RWPE2 (cell line): ENCODE measurements around the gene TIGD6.

ENCODE experiments used
- ATAC-seq: fragments of 200-7000 bp; cut with Tn5 transposase; 3 replicates; pipeline ENCODE4 v1.9.1; 2021; ENCODE audit warnings: low read depth
- DNase-seq: peaks from one replicate; pipeline ENCODE4 v3.0.0-alpha.2; 2020; ENCODE audit warnings: low spot score
- H3K27ac ChIP-seq: fragments of 450-650 bp; 2 replicates; pipeline ENCODE4 v1.5.1; 2017; ENCODE audit warnings: mild to moderate bottlenecking; ENCODE audit not compliant: poor library complexity, severe bottlenecking
- H3K27me3 ChIP-seq: fragments of 250-450 bp; sonication (Bioruptor Pico); 2 replicates; pipeline ENCODE4 v1.5.1; 2021; ENCODE audit warnings: mild to moderate bottlenecking, moderate library complexity; ENCODE audit not compliant: insufficient read depth, poor library complexity, severe bottlenecking
- H3K36me3 ChIP-seq: fragments of 250-450 bp; sonication (Bioruptor Pico); 2 replicates; pipeline ENCODE4 v1.5.1; 2020; ENCODE audit warnings: low read depth, mild to moderate bottlenecking, moderate library complexity
- H3K4me1 ChIP-seq: fragments of 250-450 bp; sonication (Bioruptor Pico); 2 replicates; pipeline ENCODE4 v1.5.1; 2021; ENCODE audit warnings: mild to moderate bottlenecking, moderate library complexity; ENCODE audit not compliant: insufficient read depth, poor library complexity, severe bottlenecking
- H3K4me3 ChIP-seq: fragments of 250-450 bp; sonication (Bioruptor Pico); 2 replicates; pipeline ENCODE4 v1.5.1; 2021; ENCODE audit warnings: mild to moderate bottlenecking, moderate library complexity; ENCODE audit not compliant: severe bottlenecking
- H3K9me3 ChIP-seq: fragments of 250-450 bp; sonication (Bioruptor Pico); 2 replicates; pipeline ENCODE4 v1.5.1; 2021; ENCODE audit warnings: mild to moderate bottlenecking, moderate library complexity; ENCODE audit not compliant: severe bottlenecking
- TF ChIP-seq, protein P1 (sequence below): fragments of 450-650 bp; IDR thresholded peaks from one replicate; pipeline ENCODE4 v1.5.1; 2017; ENCODE audit warnings: mild to moderate bottlenecking, moderate library complexity; ENCODE audit not compliant: poor library complexity, severe bottlenecking

The TIGD6 gene

DNA sequence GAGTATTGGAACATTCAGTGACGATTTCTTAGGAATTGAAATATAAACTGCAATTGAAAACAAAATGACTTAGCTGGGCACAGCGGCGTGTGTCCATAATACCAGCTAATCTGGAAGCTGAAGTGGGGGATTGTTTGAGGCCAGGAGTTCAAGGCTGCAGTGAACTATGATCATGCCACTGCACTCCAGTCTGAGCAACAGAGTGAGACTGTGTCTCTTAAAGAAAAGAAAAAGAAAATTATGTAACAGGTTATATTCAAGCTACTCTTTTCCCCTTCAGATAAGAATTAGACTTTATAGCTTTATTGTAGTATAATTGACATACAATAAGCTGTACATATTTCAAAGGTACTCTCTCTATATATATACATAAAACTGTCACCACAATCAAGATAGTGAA is 33.5 kb downstream of the TIGD6 start:
- peaks cover 2% of the 10 kb centered on the region; the same call in 1 of the 2 replicates for H3K36me3 ChIP-seq
- H3K27me3 ChIP-seq = no peaks in the 10 kb centered on the region
- ATAC-seq (no peak), DNase-seq (no peak)
- TF ChIP-seq, protein P1, sequence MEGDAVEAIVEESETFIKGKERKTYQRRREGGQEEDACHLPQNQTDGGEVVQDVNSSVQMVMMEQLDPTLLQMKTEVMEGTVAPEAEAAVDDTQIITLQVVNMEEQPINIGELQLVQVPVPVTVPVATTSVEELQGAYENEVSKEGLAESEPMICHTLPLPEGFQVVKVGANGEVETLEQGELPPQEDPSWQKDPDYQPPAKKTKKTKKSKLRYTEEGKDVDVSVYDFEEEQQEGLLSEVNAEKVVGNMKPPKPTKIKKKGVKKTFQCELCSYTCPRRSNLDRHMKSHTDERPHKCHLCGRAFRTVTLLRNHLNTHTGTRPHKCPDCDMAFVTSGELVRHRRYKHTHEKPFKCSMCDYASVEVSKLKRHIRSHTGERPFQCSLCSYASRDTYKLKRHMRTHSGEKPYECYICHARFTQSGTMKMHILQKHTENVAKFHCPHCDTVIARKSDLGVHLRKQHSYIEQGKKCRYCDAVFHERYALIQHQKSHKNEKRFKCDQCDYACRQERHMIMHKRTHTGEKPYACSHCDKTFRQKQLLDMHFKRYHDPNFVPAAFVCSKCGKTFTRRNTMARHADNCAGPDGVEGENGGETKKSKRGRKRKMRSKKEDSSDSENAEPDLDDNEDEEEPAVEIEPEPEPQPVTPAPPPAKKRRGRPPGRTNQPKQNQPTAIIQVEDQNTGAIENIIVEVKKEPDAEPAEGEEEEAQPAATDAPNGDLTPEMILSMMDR = no peak
- H3K4me1 ChIP-seq = no peaks in the 10 kb centered on the region
- no peak overlapping the region for H3K27ac ChIP-seq
- H3K9me3 ChIP-seq = no peaks in the 10 kb centered on the region
- no peak overlapping the region for H3K4me3 ChIP-seq

DNA sequence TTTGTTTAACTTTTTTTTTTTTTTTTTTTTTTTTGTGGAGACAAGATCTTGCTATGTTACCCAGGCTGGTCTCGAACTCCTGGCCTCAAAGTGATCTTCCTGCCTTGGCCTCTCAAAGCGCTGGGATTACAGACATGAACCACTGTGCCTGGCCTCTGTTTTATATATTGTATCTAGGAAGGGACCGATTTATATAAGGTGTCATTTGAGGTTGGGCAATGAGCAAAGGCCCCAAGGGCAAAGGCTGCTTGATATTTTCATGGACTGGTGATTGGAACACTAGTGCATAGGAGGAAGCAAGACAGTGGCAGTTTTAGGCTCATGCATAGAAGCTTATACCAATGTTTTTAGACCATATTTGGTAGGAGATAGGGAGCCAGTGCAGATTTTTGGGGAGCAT is 36.7 kb downstream of the TIGD6 start:
- no peak for ATAC-seq
- no peaks in the 10 kb centered on the region for H3K36me3 ChIP-seq
- H3K9me3 ChIP-seq = no peaks in the 10 kb centered on the region
- H3K27me3 ChIP-seq = no peaks in the 10 kb centered on the region
- no peak for DNase-seq
- H3K27ac ChIP-seq = no peak overlapping the region
- TF ChIP-seq, protein P1 = no peak
- peaks cover 15% of the 10 kb centered on the region for H3K4me1 ChIP-seq
- no peak overlapping the region for H3K4me3 ChIP-seq

DNA sequence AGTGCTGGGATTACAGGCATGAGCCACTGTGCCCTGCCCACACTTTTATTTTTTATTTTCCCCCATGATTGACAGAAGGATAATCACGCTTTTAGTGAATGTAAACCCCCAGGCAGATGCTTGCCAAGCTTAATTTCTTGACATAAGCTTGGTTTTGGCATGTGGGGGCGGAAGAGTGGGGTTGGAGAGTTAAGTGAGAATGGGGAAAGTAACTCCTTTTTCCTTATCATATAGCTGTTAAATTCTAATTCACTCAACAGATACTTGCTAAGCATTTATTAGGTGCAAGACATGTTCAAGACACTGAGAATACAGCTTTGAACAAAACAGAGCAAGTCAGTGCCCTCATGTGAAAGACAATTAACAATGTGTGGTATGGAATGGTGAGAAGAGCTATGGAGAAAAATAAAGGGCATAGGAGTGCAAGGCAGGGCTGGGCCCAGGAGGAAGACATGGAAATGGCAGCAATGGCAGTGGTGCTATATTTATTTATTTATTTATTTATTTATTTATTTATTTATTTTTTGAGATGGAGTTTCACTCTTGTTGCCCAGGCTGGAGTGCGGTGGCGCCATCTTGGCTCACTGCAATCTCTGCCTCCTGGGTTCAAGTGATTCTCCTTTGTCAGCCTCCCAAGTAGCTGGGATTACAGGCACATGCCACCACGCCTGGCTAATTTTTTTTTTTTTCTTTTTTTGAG is 37.7 kb downstream of the TIGD6 start:
- H3K9me3 ChIP-seq = no peaks in the 10 kb centered on the region
- no peak overlapping the region for H3K27ac ChIP-seq
- H3K4me1 ChIP-seq = peaks cover 15% of the 10 kb centered on the region
- no peaks in the 10 kb centered on the region for H3K27me3 ChIP-seq
- H3K4me3 ChIP-seq = no peak overlapping the region
- TF ChIP-seq, protein P1 = no peak
- ATAC-seq (no peak), DNase-seq (no peak)
- no peaks in the 10 kb centered on the region for H3K36me3 ChIP-seq

DNA sequence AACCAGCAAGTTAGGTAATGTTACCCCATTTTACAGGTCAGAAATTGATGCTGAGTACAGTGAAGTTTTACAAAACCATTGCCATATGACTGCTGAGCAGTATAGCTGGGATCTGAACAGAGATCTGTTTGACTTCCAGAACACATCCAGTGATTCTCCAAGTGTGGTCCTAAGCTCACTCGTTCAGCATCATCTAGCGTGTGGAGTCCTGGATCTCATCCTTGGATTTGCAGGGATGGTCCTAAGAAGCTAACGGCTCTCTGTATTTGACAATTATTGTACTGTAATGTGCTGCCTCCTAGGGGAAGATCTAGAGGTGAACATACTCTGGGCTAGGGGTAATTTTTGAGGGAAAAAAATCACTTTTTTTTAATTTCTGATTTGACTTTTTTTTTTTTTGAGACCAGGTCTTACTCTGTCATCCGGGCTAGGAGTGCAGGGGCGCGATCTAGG is 38.5 kb downstream of the TIGD6 start:
- DNase-seq (no peak), ATAC-seq (peak; percentile 9; the same call in 1 of the 3 replicates)
- Histone ChIP-seq H3K9me3 (no peaks in the 10 kb centered on the region), H3K27me3 (no peaks in the 10 kb centered on the region), H3K4me3 (no peak overlapping the region), H3K4me1 (peaks cover 15% of the 10 kb centered on the region), H3K36me3 (no peaks in the 10 kb centered on the region), H3K27ac (peak overlapping the region; percentile 79)
- TF ChIP-seq, protein P1 = peak; percentile 90

DNA sequence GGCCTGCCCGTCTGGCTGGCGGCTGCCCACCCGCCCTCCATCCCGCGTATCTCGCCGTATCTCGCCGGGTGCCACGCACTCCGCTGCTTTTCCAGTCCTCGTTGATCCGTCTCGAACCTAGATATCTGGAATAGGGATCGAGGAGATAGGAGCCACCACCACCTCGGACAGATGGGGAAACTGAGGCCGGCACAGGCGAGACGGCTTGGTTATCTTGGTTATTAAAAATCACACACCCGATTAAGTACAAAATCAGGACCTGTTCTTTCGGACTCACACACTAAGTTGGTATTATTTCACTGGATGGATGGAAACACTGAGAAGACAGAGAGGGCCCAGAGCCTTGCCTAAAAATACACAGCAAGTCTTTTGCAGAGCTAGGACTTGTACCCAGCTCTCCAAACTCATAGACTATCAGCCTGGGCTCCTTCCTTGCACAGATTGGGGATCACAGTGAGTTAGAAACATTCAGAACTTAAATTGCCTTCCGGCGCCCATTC is 39.2 kb downstream of the TIGD6 start:
- Histone ChIP-seq H3K9me3 (no peaks in the 10 kb centered on the region), H3K27me3 (no peaks in the 10 kb centered on the region), H3K27ac (peak overlapping the region; percentile 79), H3K36me3 (no peaks in the 10 kb centered on the region), H3K4me3 (peak overlapping the region; percentile 59), H3K4me1 (peaks cover 15% of the 10 kb centered on the region)
- TF ChIP-seq, protein P1 = no peak
- ATAC-seq (peak; percentile 21; the same call in 2 of the 3 replicates), DNase-seq (no peak)
